Measurements from ENCODE around the gene MICAL3. TPM values are rescaled to one million over a fixed set of nuclear protein-coding genes. Genes with fewer than 3 reads are reported as not detected.
A peak's percentile ranks its signal among the peaks of the same experiment; 100 is the strongest.

Gene MICAL3
- polyA plus RNA-seq, 3 donors from 2014 or later = 1.1 to 2.3 TPM; not detected in 1

GRCh38 chr22:17789379-17790200, 234.8 kb downstream of the MICAL3 start:
- Mint-ChIP-seq H3K4me1 (peaks cover 0 to 20% of the 10 kb centered on the region in 2 donors), H3K9me3 (no peaks in the 10 kb centered on the region), H3K36me3 (peaks cover 0 to 5% (median 0%) of the 10 kb centered on the region in 3 donors), H3K27ac (no peak overlapping the region), H3K4me3 (no peak overlapping the region), H3K27me3 (ENCODE audit: low read depth in 3 of 3) (peaks cover 0 to 2% (median 1%) of the 10 kb centered on the region in 3 donors)
- DNase-seq = no peak

GRCh38 chr22:17788528-17789378, 235.6 kb downstream of the MICAL3 start:
- Mint-ChIP-seq H3K27me3 (ENCODE audit: low read depth in 3 of 3) (peaks cover 0 to 2% (median 1%) of the 10 kb centered on the region in 3 donors), H3K27ac (peak overlapping the region in 1 of 6 donors; percentile 70), H3K4me3 (no peak overlapping the region), H3K9me3 (no peaks in the 10 kb centered on the region), H3K36me3 (peaks cover 0 to 3% (median 0%) of the 10 kb centered on the region in 3 donors), H3K4me1 (peaks cover 0 to 20% of the 10 kb centered on the region in 2 donors)
- DNase-seq = no peak

- peaks cover 2 to 28% of the 10 kb centered on the region in 2 donors for H3K4me1 Mint-ChIP-seq
- no peaks in the 10 kb centered on the region for H3K36me3 Mint-ChIP-seq
- H3K27ac Mint-ChIP-seq = peak overlapping the region in 3 of 6 donors; percentile 3 to 70 (median 66)
- peak overlapping the region in 2 of 5 donors; percentile 3 to 35 for H3K4me3 Mint-ChIP-seq
- H3K9me3 Mint-ChIP-seq = no peaks in the 10 kb centered on the region
- DNase-seq = peak in 1 of 3 donors; percentile 36
- H3K27me3 Mint-ChIP-seq (ENCODE audit: low read depth in 3 of 3) = peaks cover 0 to 2% (median 0%) of the 10 kb centered on the region in 3 donors
These were observed 236.5 kb downstream of the MICAL3 start for GRCh38 chr22:17787716-17788330.

- no peaks in the 10 kb centered on the region for H3K9me3 Mint-ChIP-seq
- H3K27ac Mint-ChIP-seq = peak overlapping the region in 2 of 6 donors; percentile 3 to 70
- H3K4me1 Mint-ChIP-seq = peaks cover 8 to 34% of the 10 kb centered on the region in 2 donors
- no peak for DNase-seq
- peaks cover 0 to 2% (median 0%) of the 10 kb centered on the region in 3 donors for H3K27me3 Mint-ChIP-seq (ENCODE audit: low read depth in 3 of 3)
- H3K4me3 Mint-ChIP-seq = no peak overlapping the region
- no peaks in the 10 kb centered on the region for H3K36me3 Mint-ChIP-seq
These were observed 237.1 kb downstream of the MICAL3 start for GRCh38 chr22:17787241-17787640.

GRCh38 chr22:17786435-17787161, 237.8 kb downstream of the MICAL3 start:
- no peak overlapping the region for H3K4me3 Mint-ChIP-seq
- H3K27ac Mint-ChIP-seq = peak overlapping the region in 5 of 6 donors; percentile 10 to 80 (median 34)

GRCh38 chr22:17785185-17786184, 238.9 kb downstream of the MICAL3 start:
- peak; percentile 68 to 74 (median 69) for DNase-seq
- Mint-ChIP-seq H3K36me3 (no peaks in the 10 kb centered on the region), H3K27me3 (ENCODE audit: low read depth in 3 of 3) (peaks cover 0 to 4% (median 0%) of the 10 kb centered on the region in 3 donors), H3K27ac (peak overlapping the region in 2 of 6 donors; percentile 51 to 59), H3K9me3 (no peaks in the 10 kb centered on the region), H3K4me3 (no peak overlapping the region), H3K4me1 (peaks cover 20 to 49% of the 10 kb centered on the region in 2 donors)

More at GRCh38 chr22:17786435-17787161, 237.8 kb downstream of the MICAL3 start:
- Mint-ChIP-seq H3K4me1 (peaks cover 11 to 38% of the 10 kb centered on the region in 2 donors), H3K27me3 (ENCODE audit: low read depth in 3 of 3) (peaks cover 0 to 3% (median 0%) of the 10 kb centered on the region in 3 donors), H3K9me3 (no peaks in the 10 kb centered on the region), H3K36me3 (no peaks in the 10 kb centered on the region)
- DNase-seq = no peak

- DNase-seq = no peak
- Mint-ChIP-seq H3K9me3 (no peaks in the 10 kb centered on the region), H3K4me3 (no peak overlapping the region), H3K27ac (no peak overlapping the region), H3K27me3 (ENCODE audit: low read depth in 3 of 3) (peaks cover 0 to 4% (median 2%) of the 10 kb centered on the region in 3 donors), H3K36me3 (no peaks in the 10 kb centered on the region), H3K4me1 (peaks cover 27 to 56% of the 10 kb centered on the region in 2 donors)
These were observed 239.6 kb downstream of the MICAL3 start for GRCh38 chr22:17784776-17785175.

- peak overlapping the region in 2 of 6 donors; percentile 10 to 46 for H3K27ac Mint-ChIP-seq
- no peaks in the 10 kb centered on the region for H3K9me3 Mint-ChIP-seq
- H3K36me3 Mint-ChIP-seq = no peaks in the 10 kb centered on the region
- peaks cover 0 to 4% (median 2%) of the 10 kb centered on the region in 3 donors for H3K27me3 Mint-ChIP-seq (ENCODE audit: low read depth in 3 of 3)
- DNase-seq = no peak
- H3K4me3 Mint-ChIP-seq = no peak overlapping the region
- H3K4me1 Mint-ChIP-seq = peaks cover 35 to 64% of the 10 kb centered on the region in 2 donors
These were observed 240.4 kb downstream of the MICAL3 start for GRCh38 chr22:17783773-17784480.

GRCh38 chr22:17783312-17783711, 241.0 kb downstream of the MICAL3 start:
- Mint-ChIP-seq H3K4me3 (no peak overlapping the region), H3K4me1 (peaks cover 41 to 70% of the 10 kb centered on the region in 2 donors), H3K36me3 (no peaks in the 10 kb centered on the region), H3K27me3 (ENCODE audit: low read depth in 3 of 3) (peaks cover 0 to 4% (median 2%) of the 10 kb centered on the region in 3 donors), H3K9me3 (no peaks in the 10 kb centered on the region), H3K27ac (peak overlapping the region in 2 of 6 donors; percentile 35 to 66)
- DNase-seq = no peak

GRCh38 chr22:17782621-17783020, 241.7 kb downstream of the MICAL3 start:
- peak overlapping the region in 1 of 5 donors; percentile 29 for H3K4me3 Mint-ChIP-seq

GRCh38 chr22:17782158-17782557, 242.2 kb downstream of the MICAL3 start:
- peaks cover 2 to 14% (median 3%) of the 10 kb centered on the region in 3 donors for H3K27me3 Mint-ChIP-seq (ENCODE audit: low read depth in 3 of 3)
- peak overlapping the region in 2 of 6 donors; percentile 58 to 59 for H3K27ac Mint-ChIP-seq
- H3K9me3 Mint-ChIP-seq = no peaks in the 10 kb centered on the region
- peak overlapping the region in 1 of 5 donors; percentile 29 for H3K4me3 Mint-ChIP-seq
- H3K36me3 Mint-ChIP-seq = no peaks in the 10 kb centered on the region
- H3K4me1 Mint-ChIP-seq = peaks cover 53 to 74% of the 10 kb centered on the region in 2 donors
- no peak for DNase-seq

More at GRCh38 chr22:17782621-17783020, 241.7 kb downstream of the MICAL3 start:
- Mint-ChIP-seq H3K27ac (peak overlapping the region in 4 of 6 donors; percentile 35 to 59 (median 52)), H3K4me1 (peaks cover 48 to 73% of the 10 kb centered on the region in 2 donors), H3K9me3 (no peaks in the 10 kb centered on the region), H3K36me3 (no peaks in the 10 kb centered on the region), H3K27me3 (ENCODE audit: low read depth in 3 of 3) (peaks cover 0 to 9% (median 2%) of the 10 kb centered on the region in 3 donors)
- DNase-seq = no peak
